Neural cell (in vitro differentiated cells): ENCODE results near the gene DIDO1. TPM values are rescaled to one million over a fixed set of nuclear protein-coding genes. Genes with fewer than 3 reads are reported as not detected.

Source experiments
- H2AFZ ChIP-seq: fragments of 200-600, 300-800 bp; sonication (generic), shearing (Covaris generic); 2 replicates; pipeline ENCODE4 v1.6.0; 2014; ENCODE audit warnings: low read depth, mild to moderate bottlenecking, antibody characterized with exemption, low read length, moderate library complexity
- H3F3A ChIP-seq: fragments of 200-600 bp; shearing (Covaris generic); 2 replicates; pipeline ENCODE4 v1.6.1; 2016; ENCODE audit warnings: mild to moderate bottlenecking, moderate library complexity, mixed read lengths, antibody characterized with exemption, low read length; ENCODE audit not compliant: insufficient read depth, poor library complexity, severe bottlenecking
- H3K27ac ChIP-seq: fragments of 200-600, 300-800 bp; sonication (generic), shearing (Covaris generic); 2 replicates; pipeline ENCODE4 v1.5.1; 2014; ENCODE audit warnings: mild to moderate bottlenecking, low read length, moderate library complexity
- H3K27me3 ChIP-seq: fragments of 300-800, 200-600 bp; sonication (generic), shearing (Covaris generic); 2 replicates; pipeline ENCODE4 v1.6.0; 2014; ENCODE audit warnings: mild to moderate bottlenecking, low read depth, low read length, moderate library complexity; ENCODE audit not compliant: insufficient read depth
- H3K36me3 ChIP-seq: fragments of 300-800, 200-600 bp; sonication (generic), shearing (Covaris generic); 2 replicates; pipeline ENCODE4 v1.5.1; 2014; ENCODE audit warnings: mild to moderate bottlenecking, antibody characterized with exemption, low read length, moderate library complexity; ENCODE audit not compliant: insufficient read depth
- H3K4me2 ChIP-seq: fragments of 300-800, 200-600 bp; sonication (generic), shearing (Covaris generic); 2 replicates; pipeline ENCODE4 v1.6.0; 2014; ENCODE audit warnings: mild to moderate bottlenecking, low read length
- H3K4me3 ChIP-seq: fragments of 300-800, 200-600 bp; sonication (generic), shearing (Covaris generic); 2 replicates; pipeline ENCODE4 v1.5.1; 2014; ENCODE audit warnings: mild to moderate bottlenecking, low read length, moderate library complexity
- H3K79me2 ChIP-seq: fragments of 200-600 bp; shearing (Covaris generic); replicated peaks from 2 replicates; pipeline ENCODE4 v1.6.0; 2014; ENCODE audit warnings: mild to moderate bottlenecking, low read length, moderate library complexity; ENCODE audit not compliant: insufficient read depth
- H3K9ac ChIP-seq: fragments of 300-800, 200-600 bp; sonication (generic), shearing (Covaris generic); 2 replicates; pipeline ENCODE4 v1.6.1; 2016; ENCODE audit warnings: mild to moderate bottlenecking, low read length, mixed read lengths
- H3K9me2 ChIP-seq: fragments of 200-600 bp; shearing (Covaris generic); 2 replicates; pipeline ENCODE4 v1.6.1; 2016; ENCODE audit warnings: mild to moderate bottlenecking, low read length, mixed read lengths; ENCODE audit not compliant: insufficient read depth
- H3K9me3 ChIP-seq: fragments of 200-600, 300-800 bp; sonication (generic), shearing (Covaris generic); 2 replicates; pipeline ENCODE4 v1.6.1; 2016; ENCODE audit warnings: mild to moderate bottlenecking, mixed run types, low read length, moderate library complexity, mixed read lengths
- H4K20me1 ChIP-seq: fragments of 200-600 bp; shearing (Covaris generic); 2 replicates; pipeline ENCODE4 v1.6.1; 2016; ENCODE audit warnings: mild to moderate bottlenecking, mixed run types; ENCODE audit not compliant: insufficient read depth
- CTCF ChIP-seq: fragments of 450-650 bp; IDR thresholded peaks from 2 replicates; pipeline ENCODE4 v1.5.1; 2014; ENCODE audit warnings: antibody characterized with exemption, mild to moderate bottlenecking, moderate library complexity; ENCODE audit not compliant: poor library complexity, severe bottlenecking
- EP300 ChIP-seq: fragments of 450-650 bp; conservative IDR thresholded peaks from 2 replicates; pipeline ENCODE4 v1.6.1; 2014; ENCODE audit warnings: antibody characterized with exemption, mild to moderate bottlenecking, moderate library complexity; ENCODE audit not compliant: poor library complexity, severe bottlenecking
- EZH2 ChIP-seq: fragments of 200-600, 300-800 bp; shearing (Covaris generic), sonication (generic); IDR thresholded peaks from 2 replicates; pipeline ENCODE4 v1.6.1; 2014; ENCODE audit warnings: antibody characterized with exemption, low read length, borderline replicate concordance, mild to moderate bottlenecking; ENCODE audit not compliant: insufficient read depth, poor library complexity, severe bottlenecking
- MXI1 ChIP-seq: fragments of 450-650 bp; conservative IDR thresholded peaks from 2 replicates; pipeline ENCODE4 v1.6.1; 2014; ENCODE audit warnings: antibody characterized with exemption, mild to moderate bottlenecking; ENCODE audit not compliant: poor library complexity, severe bottlenecking
- POLR2AphosphoS5 ChIP-seq: IDR thresholded peaks from 2 replicates; pipeline ENCODE4 v1.6.1; 2012
- RAD21 ChIP-seq: fragments of 450-650 bp; conservative IDR thresholded peaks from 2 replicates; pipeline ENCODE4 v1.6.1; 2014; ENCODE audit warnings: antibody characterized with exemption, mild to moderate bottlenecking, moderate library complexity
- SMC3 ChIP-seq: fragments of 450-650 bp; conservative IDR thresholded peaks from 2 replicates; pipeline ENCODE4 v1.6.1; 2014; ENCODE audit warnings: antibody characterized with exemption, mild to moderate bottlenecking, moderate library complexity; ENCODE audit not compliant: poor library complexity
- TAF1 ChIP-seq: IDR thresholded peaks from 2 replicates; pipeline ENCODE4 v1.6.1; 2012; ENCODE audit warnings: low read depth
- polyA plus RNA-seq: library from polyadenylated mRNA; depleted of rRNA; stranded (reverse); fragments of >200 nt; gene quantifications from 2 replicates; pipeline ENCODE4 v1.2.3, GENCODE V29; 2014
- TF ChIP-seq, protein P1 (sequence below): IDR thresholded peaks from 2 replicates; pipeline ENCODE4 v1.6.1; 2012; ENCODE audit warnings: borderline replicate concordance

DIDO1 gene
- polyA plus RNA-seq, 1 donor from 2014 or later = 42.8 TPM

- no peaks in the 10 kb centered on the region for H3K79me2 ChIP-seq
- H3K9me3 ChIP-seq = no peaks in the 10 kb centered on the region
- H3K36me3 ChIP-seq = no peaks in the 10 kb centered on the region
- H3K4me3 ChIP-seq = no peak overlapping the region
- no peak overlapping the region for H3K9ac ChIP-seq
- no peaks in the 10 kb centered on the region for H4K20me1 ChIP-seq
- H3K4me2 ChIP-seq = no peak overlapping the region
- H3K9me2 ChIP-seq = no peaks in the 10 kb centered on the region
- H2AFZ ChIP-seq = no peak overlapping the region
- TF ChIP-seq EZH2 (no peak), TAF1 (no peak), MXI1 (no peak), RAD21 (no peak), CTCF (no peak), EP300 (no peak), SMC3 (no peak), POLR2AphosphoS5 (no peak)
- TF ChIP-seq, protein P1, sequence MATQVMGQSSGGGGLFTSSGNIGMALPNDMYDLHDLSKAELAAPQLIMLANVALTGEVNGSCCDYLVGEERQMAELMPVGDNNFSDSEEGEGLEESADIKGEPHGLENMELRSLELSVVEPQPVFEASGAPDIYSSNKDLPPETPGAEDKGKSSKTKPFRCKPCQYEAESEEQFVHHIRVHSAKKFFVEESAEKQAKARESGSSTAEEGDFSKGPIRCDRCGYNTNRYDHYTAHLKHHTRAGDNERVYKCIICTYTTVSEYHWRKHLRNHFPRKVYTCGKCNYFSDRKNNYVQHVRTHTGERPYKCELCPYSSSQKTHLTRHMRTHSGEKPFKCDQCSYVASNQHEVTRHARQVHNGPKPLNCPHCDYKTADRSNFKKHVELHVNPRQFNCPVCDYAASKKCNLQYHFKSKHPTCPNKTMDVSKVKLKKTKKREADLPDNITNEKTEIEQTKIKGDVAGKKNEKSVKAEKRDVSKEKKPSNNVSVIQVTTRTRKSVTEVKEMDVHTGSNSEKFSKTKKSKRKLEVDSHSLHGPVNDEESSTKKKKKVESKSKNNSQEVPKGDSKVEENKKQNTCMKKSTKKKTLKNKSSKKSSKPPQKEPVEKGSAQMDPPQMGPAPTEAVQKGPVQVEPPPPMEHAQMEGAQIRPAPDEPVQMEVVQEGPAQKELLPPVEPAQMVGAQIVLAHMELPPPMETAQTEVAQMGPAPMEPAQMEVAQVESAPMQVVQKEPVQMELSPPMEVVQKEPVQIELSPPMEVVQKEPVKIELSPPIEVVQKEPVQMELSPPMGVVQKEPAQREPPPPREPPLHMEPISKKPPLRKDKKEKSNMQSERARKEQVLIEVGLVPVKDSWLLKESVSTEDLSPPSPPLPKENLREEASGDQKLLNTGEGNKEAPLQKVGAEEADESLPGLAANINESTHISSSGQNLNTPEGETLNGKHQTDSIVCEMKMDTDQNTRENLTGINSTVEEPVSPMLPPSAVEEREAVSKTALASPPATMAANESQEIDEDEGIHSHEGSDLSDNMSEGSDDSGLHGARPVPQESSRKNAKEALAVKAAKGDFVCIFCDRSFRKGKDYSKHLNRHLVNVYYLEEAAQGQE = no peak
- H3K27ac ChIP-seq = no peak overlapping the region
- no peaks in the 10 kb centered on the region for H3K27me3 ChIP-seq
- H3F3A ChIP-seq = no peaks in the 10 kb centered on the region
Observed at GRCh38 chr20:62829231-62830230, 96.8 kb downstream of the DIDO1 start.

- Histone ChIP-seq H3K9me3 (no peaks in the 10 kb centered on the region), H2AFZ (no peak overlapping the region), H3K27ac (no peak overlapping the region), H3K4me3 (no peak overlapping the region), H3K9ac (no peak overlapping the region), H3K4me2 (no peak overlapping the region), H3K27me3 (no peaks in the 10 kb centered on the region), H3K36me3 (no peaks in the 10 kb centered on the region), H3K9me2 (no peaks in the 10 kb centered on the region), H4K20me1 (no peaks in the 10 kb centered on the region), H3F3A (no peaks in the 10 kb centered on the region), H3K79me2 (no peaks in the 10 kb centered on the region)
- TF ChIP-seq MXI1 (no peak), EP300 (no peak), TAF1 (no peak), RAD21 (no peak), POLR2AphosphoS5 (no peak), CTCF (no peak), EZH2 (no peak), SMC3 (no peak)
- TF ChIP-seq, protein P1 = no peak
Observed at GRCh38 chr20:62828511-62829230, 97.6 kb downstream of the DIDO1 start.
